ENCODE data around the gene CD247.

- TF ChIP-seq CTCF (conservative IDR thresholded peaks at IDR 0.05; ENCODE audit: low read length) (no peak), EZH2phosphoT487 (IDR thresholded peaks at IDR 0.05; ENCODE audit: borderline replicate concordance) (no peak)
Observed at GRCh38 chr1:167420510-167420909, 97.8 kb downstream of the CD247 start.
